Prostate gland (tissue), 2 donors: ENCODE measurements around the gene CPSF2. TPM values are rescaled to one million over a fixed set of nuclear protein-coding genes. Genes with fewer than 3 reads are reported as not detected.
"Not testable (repeated sequence)": the region's sequence is repeated elsewhere in the genome, so short reads cannot be mapped to it uniquely, and the experiment has no call there.

Source experiments
- DNase-seq: peaks from one replicate; pipeline ENCODE4 v3.0.0-alpha.2; 2019; ENCODE audit warnings: low spot score
- H3K27ac ChIP-seq, 2 donors: fragments of 200-600 bp; sonication (generic); 2 replicates each; pipeline ENCODE4 v1.5.1; 2017 to 2019
- H3K27me3 ChIP-seq: fragments of 200-600 bp; sonication (generic); replicated peaks from 2 replicates; pipeline ENCODE4 v1.5.1; 2019; ENCODE audit not compliant: insufficient read depth
- H3K36me3 ChIP-seq, 2 donors: fragments of 200-600 bp; sonication (generic); 1 replicate in 1 of 2; 2 replicates in 1 of 2; pipeline versions ENCODE4 v1.5.1 to v1.8.1; 2017 to 2019
- H3K4me1 ChIP-seq: fragments of 200-600 bp; sonication (generic); replicated peaks from 2 replicates; pipeline ENCODE4 v1.5.1; 2019
- H3K4me3 ChIP-seq, 2 donors: fragments of 200-600 bp; sonication (generic); 2 replicates each; pipeline ENCODE4 v1.5.1; 2017 to 2019
- H3K9me3 ChIP-seq: fragments of 200-600 bp; sonication (generic); 2 replicates; pipeline ENCODE4 v1.5.1; 2017
- POLR2A ChIP-seq: fragments of 450-650 bp; IDR thresholded peaks from one replicate; pipeline ENCODE4 v1.6.1; 2016; ENCODE audit warnings: antibody characterized with exemption, mild to moderate bottlenecking
- POLR2AphosphoS5 ChIP-seq: sonication (generic); formaldehyde crosslinking; IDR thresholded peaks from one replicate; pipeline ENCODE4 v1.6.1; 2017; ENCODE audit warnings: antibody characterized with exemption
- whole genome bisulfite sequencing: methylation state at CpG from one replicate; pipeline ENCODE4 v1.1.5; 2018; 5-methylcytosine and 5-hydroxymethylcytosine counted together
- intact Hi-C: fragments of 100-400 bp; cut with DNase I; formaldehyde crosslinking; loops from one replicate; pipeline ENCODE4 v1.14.2; 2022
- total RNA-seq, 2 donors: library from RNA; depleted of rRNA; stranded (reverse); fragments of >200 nt; gene quantifications; one replicate each; pipeline ENCODE4 v1.1.0, GENCODE V29; 2016
- TF ChIP-seq, protein P1 (sequence below), 4 experiments: fragments of 200-600 bp in 2 of 4; fragments of 450-650 bp in 2 of 4; sonication (generic) in 2 of 4; IDR thresholded peaks; 1 replicate in 3 of 4; 2 replicates in 1 of 4; pipeline ENCODE4 v1.5.1; 2016 to 2019; ENCODE audit warnings: antibody characterized with exemption in 4 of 4, mild to moderate bottlenecking in 2 of 4, moderate library complexity in 2 of 4

Gene CPSF2
- total RNA-seq, 2 donors from 2014 or later = 25.4 to 74.5 TPM

GRCh38 chr14:92203116-92203515 lies 81.3 kb downstream of the CPSF2 start:
- 81% methylated on average over 7 of the region's 7 CpGs for WGBS

GRCh38 chr14:92204792-92205191 lies 83.0 kb downstream of the CPSF2 start:
- no peak for DNase-seq
- no peaks in the 10 kb centered on the region for H3K4me1 ChIP-seq
- H3K27ac ChIP-seq = no peak overlapping the region
- no peaks in the 10 kb centered on the region for H3K9me3 ChIP-seq
- H3K27me3 ChIP-seq = peaks cover 2% of the 10 kb centered on the region
- no peak for TF ChIP-seq POLR2AphosphoS5
- H3K36me3 ChIP-seq = no peaks in the 10 kb centered on the region
- intact Hi-C loops = no loop called here
- 91% methylated on average over 2 of the region's 2 CpGs for WGBS
- H3K4me3 ChIP-seq = no peak overlapping the region

More at GRCh38 chr14:92203116-92203515, 81.3 kb downstream of the CPSF2 start:
- no peak overlapping the region for H3K27ac ChIP-seq
- no peaks in the 10 kb centered on the region for H3K9me3 ChIP-seq
- TF ChIP-seq POLR2AphosphoS5 = no peak
- no peak for TF ChIP-seq POLR2A
- TF ChIP-seq, protein P1, sequence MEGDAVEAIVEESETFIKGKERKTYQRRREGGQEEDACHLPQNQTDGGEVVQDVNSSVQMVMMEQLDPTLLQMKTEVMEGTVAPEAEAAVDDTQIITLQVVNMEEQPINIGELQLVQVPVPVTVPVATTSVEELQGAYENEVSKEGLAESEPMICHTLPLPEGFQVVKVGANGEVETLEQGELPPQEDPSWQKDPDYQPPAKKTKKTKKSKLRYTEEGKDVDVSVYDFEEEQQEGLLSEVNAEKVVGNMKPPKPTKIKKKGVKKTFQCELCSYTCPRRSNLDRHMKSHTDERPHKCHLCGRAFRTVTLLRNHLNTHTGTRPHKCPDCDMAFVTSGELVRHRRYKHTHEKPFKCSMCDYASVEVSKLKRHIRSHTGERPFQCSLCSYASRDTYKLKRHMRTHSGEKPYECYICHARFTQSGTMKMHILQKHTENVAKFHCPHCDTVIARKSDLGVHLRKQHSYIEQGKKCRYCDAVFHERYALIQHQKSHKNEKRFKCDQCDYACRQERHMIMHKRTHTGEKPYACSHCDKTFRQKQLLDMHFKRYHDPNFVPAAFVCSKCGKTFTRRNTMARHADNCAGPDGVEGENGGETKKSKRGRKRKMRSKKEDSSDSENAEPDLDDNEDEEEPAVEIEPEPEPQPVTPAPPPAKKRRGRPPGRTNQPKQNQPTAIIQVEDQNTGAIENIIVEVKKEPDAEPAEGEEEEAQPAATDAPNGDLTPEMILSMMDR (IDR thresholded peaks at IDR 0.05) = no peak
- H3K4me1 ChIP-seq = no peaks in the 10 kb centered on the region
- peaks cover 2% of the 10 kb centered on the region for H3K27me3 ChIP-seq
- DNase-seq = no peak
- no peak overlapping the region for H3K4me3 ChIP-seq
- no peaks in the 10 kb centered on the region for H3K36me3 ChIP-seq
- intact Hi-C loops = no loop called here

- Histone ChIP-seq H3K27ac (no peak overlapping the region), H3K4me1 (no peaks in the 10 kb centered on the region), H3K4me3 (no peak overlapping the region), H3K27me3 (peaks cover 2% of the 10 kb centered on the region), H3K36me3 (no peaks in the 10 kb centered on the region), H3K9me3 (no peaks in the 10 kb centered on the region)
- no peak for DNase-seq
- TF ChIP-seq POLR2A (no peak), POLR2AphosphoS5 (no peak)
- TF ChIP-seq, protein P1 (IDR thresholded peaks at IDR 0.05) = no peak
- 54% methylated on average over 14 of the region's 17 CpGs for WGBS
- intact Hi-C loops = no loop called here
These were observed 85.5 kb downstream of the CPSF2 start for GRCh38 chr14:92207012-92207927.

DNA sequence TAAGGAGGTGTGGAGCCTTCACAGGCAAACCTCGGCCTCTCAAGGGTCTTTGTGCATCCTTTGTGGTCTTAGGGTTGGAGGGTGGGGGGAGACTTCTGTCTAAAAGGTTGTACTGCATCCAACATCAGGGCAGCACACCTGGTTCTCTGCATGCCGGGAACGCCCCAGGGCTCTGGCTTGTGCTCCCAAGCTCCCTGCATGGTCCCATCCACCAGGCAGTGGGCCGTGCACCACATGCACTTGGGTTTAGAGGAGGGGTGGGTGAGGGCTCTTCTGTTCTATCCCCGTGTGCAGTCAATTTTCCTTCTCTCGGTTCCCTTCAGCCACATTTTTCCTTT lies 86.1 kb downstream of the CPSF2 start:
- WGBS = 89% methylated on average over 6 of the region's 6 CpGs
- no peak overlapping the region for H3K27ac ChIP-seq
- intact Hi-C loops = no loop called here
- no peak overlapping the region for H3K4me3 ChIP-seq
- no peak for DNase-seq
- no peaks in the 10 kb centered on the region for H3K36me3 ChIP-seq
- no peaks in the 10 kb centered on the region for H3K9me3 ChIP-seq
- no peaks in the 10 kb centered on the region for H3K4me1 ChIP-seq
- TF ChIP-seq, protein P1 (IDR thresholded peaks at IDR 0.05) = no peak
- TF ChIP-seq POLR2A = no peak
- no peak for TF ChIP-seq POLR2AphosphoS5
- peaks cover 2% of the 10 kb centered on the region for H3K27me3 ChIP-seq

DNA sequence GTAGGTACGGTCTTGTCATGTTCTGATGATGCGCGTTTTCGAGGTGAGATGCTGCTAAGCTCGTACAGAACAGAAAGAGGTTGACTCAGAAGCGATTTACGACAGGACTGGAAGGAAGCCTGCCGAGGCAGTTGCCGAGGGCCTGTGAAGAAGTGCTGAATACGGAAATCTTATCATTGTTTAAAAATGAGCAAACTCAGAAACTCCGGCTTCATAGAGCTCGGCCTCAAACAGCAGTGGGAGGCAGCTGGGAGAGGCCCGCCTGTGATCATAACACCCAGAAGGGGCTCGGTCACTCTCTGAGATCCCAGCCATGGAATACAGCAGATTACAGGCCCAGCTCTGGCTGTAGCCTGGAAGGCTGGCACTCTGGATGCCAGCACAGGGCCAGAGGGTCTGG lies 87.4 kb downstream of the CPSF2 start:
- WGBS = 64% methylated on average over 14 of the region's 14 CpGs
- Histone ChIP-seq H3K36me3 (no peaks in the 10 kb centered on the region), H3K27ac (no peak overlapping the region), H3K4me3 (no peak overlapping the region), H3K27me3 (peaks cover 2% of the 10 kb centered on the region), H3K4me1 (no peaks in the 10 kb centered on the region), H3K9me3 (no peaks in the 10 kb centered on the region)
- intact Hi-C loops = no loop called here
- no peak for DNase-seq
- TF ChIP-seq POLR2A (no peak), POLR2AphosphoS5 (no peak)
- TF ChIP-seq, protein P1 (IDR thresholded peaks at IDR 0.05) = no peak

DNA sequence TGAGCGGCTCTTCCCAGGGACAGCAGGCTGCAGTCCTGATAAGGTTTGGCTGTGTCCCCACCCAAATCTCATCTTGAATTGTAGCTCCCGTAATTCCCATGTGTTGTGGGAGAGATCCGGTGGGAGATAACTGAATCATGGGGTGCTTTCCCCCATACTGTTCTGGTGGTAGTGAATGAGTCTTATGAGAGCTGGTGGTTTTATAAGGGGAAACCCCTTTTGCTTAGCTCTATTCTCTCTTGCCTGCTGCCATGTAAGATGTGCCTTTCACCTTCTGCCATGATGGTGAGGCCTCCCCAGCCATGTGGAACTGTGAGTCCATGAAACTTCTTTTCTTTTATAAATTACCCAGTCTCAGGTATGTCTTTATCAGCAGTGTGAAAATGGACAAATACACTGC lies 91.4 kb downstream of the CPSF2 start:
- H3K27ac ChIP-seq, H3K9me3 ChIP-seq, H3K4me1 ChIP-seq, DNase-seq, H3K27me3 ChIP-seq, intact Hi-C loops, H3K36me3 ChIP-seq, H3K4me3 ChIP-seq: not testable (repeated sequence)
- WGBS = 92% methylated on average over 3 of the region's 3 CpGs
